Measurements from ENCODE around the gene TRH. TPM values are rescaled to one million over a fixed set of nuclear protein-coding genes. Genes with fewer than 3 reads are reported as not detected.

Gene TRH, protein sequence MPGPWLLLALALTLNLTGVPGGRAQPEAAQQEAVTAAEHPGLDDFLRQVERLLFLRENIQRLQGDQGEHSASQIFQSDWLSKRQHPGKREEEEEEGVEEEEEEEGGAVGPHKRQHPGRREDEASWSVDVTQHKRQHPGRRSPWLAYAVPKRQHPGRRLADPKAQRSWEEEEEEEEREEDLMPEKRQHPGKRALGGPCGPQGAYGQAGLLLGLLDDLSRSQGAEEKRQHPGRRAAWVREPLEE
- total RNA-seq: not detected in 2 replicates

DNA sequence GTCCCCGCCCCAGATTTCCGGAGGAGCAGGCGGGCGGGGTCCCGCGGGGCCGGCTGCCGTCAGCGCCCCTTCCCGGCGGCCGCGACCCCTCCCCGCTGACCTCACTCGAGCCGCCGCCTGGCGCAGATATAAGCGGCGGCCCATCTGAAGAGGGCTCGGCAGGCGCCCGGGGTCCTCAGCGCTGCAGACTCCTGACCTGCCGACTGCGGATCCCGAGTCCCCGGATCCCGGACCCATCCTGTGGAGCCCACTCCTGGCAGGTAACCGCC, at the start of gene TRH:
TRH (plus strand) TSS at position 157 of the 269 bp plus-strand sequence. CDS start 1,097 bp downstream, outside the sequence.
- DNase-seq (ENCODE audit: low read depth): no peak

DNA sequence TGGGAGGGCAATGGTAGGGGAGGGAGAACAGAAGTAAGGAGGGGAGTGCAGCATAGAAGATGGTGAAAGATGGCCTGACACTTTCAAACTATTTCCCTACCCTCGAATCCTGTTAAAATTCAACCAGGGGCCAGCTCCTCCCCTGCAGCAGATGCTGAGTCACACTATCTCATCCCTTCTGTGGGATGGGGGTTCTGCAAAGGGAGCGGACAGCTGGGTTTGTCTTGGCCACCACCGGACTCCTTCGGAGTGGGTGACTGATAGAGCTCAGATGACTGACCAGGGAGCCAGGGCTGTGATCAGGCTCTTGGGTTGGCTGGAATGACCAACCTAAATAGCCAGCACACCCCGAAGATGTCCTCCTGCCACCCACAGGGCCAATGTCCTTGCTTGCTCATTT, 47.4 kb upstream of the TRH start:
- peak; percentile 47 for DNase-seq (ENCODE audit: low read depth)

DNA sequence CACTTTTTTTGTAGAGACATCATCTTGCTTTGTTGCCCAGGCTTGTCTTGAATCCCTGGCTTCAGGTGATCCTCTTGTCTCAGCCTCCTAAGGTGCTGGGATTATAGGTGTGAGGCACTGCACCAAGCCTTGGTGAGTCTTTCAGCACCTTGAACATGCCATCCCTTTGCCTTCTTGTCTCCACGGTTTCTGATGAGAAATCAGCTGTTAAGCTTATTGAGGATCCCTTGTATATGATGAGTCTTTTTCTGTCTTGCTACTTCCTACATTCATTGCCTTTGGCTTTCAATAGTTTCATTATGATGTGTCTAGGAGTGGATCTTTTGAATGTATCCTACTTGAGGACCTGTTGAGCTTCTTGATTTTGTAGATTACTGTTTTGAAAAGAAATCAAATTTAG, 45.1 kb upstream of the TRH start:
- DNase-seq (ENCODE audit: low read depth): no peak

DNA sequence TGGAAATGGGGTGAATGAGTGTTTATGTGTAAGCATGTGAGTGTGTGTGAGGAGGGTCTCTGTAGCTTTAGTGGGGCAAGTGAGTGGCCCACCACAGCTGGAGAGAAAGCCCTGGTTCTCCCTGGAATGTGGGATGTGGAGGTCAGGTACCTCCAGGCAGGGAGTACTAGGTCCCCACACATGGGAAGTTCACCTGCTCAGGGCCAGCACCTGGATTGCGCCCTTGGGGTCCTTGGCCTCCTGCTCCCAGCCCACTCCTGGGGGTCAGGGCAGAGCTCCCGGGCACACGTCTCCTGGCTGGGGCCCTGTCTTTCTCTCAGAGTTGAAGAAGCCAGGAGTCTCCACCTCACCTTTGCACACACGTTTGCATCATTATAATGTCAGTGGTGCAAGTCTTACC, 41.0 kb upstream of the TRH start:
- DNase-seq (ENCODE audit: low read depth): no peak

DNA sequence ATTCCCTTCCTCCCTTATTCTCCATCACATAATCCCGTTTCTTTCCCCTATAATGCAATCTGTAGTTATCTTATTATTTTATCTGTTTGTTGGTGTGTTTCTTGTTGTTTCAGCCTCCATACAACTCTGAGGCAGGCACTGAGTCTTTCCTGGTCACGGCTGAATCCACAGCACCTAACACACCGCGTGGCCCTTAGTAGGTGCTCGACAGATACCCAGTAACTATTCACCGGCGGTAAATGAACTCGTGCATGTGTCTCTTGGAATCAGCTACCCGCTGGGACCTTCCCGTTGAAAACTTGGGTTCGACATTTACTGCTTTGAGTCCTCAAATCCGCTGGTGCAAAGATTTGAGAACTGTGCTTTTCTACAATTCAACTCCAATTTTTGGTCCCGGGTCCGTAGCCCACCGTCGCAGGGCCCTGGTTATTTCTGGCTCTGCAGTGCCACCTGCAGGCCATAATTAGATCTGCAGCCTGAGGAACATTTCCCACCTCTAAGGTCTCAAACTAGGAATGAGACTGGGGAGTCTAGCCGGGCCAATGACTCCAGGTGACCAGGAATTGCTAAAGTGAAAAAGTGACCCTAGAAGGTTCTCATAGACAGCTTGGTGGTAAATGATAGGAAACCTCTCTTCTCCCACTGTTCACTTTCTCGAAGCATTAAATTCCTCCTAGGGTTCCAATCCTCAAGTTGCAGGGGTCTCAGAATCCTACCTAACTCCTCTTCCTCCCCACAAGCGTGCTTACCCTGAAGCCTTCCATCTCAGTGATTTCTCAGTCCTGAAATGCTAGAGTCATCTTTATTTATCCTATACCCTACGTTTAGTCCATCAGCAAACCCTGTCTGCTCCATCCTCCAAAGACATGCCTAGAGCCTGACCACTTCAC, 40.0 kb upstream of the TRH start:
- peak; percentile 6 for DNase-seq (ENCODE audit: low read depth)

DNA sequence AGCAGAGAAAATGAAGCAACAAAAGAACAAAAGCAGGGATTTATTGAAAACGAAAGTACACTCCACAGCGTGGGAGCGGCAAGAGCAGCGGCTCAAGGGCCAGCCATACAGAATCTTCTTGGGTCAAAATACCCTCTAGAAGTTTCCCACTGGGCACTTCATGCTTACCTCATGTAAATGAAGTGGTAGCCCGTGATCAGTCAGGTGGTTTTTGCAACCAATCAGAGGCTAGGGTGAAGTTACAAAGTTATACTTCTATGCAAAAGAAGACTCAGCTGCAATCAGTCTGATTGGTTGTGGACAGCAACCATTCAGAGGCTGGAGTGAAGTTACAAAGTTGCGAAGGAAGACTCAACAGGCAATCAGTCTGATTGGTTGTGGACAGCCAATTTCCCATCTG, 37.8 kb upstream of the TRH start:
- DNase-seq (ENCODE audit: low read depth): peak; percentile 72

DNA sequence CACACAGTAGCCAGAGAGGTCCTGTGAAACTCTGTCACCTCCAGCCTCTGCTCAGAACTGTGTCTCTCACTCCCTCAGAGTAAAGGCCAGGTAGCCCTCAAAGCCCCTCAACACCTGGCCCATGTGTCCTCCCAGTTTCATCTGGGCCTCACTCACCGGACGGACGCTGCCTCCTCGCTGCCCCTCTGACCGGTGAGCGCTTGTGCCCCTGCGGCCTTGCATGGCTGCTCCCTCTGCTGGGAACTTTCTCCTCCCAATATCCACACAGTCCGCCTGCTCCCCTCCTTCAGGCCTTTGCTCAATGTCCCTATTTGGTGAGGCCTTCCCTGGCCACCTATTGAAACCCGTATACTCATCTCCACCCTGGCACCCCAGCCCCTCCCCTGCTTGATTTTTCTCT, 36.8 kb upstream of the TRH start:
- no peak for DNase-seq (ENCODE audit: low read depth)

DNA sequence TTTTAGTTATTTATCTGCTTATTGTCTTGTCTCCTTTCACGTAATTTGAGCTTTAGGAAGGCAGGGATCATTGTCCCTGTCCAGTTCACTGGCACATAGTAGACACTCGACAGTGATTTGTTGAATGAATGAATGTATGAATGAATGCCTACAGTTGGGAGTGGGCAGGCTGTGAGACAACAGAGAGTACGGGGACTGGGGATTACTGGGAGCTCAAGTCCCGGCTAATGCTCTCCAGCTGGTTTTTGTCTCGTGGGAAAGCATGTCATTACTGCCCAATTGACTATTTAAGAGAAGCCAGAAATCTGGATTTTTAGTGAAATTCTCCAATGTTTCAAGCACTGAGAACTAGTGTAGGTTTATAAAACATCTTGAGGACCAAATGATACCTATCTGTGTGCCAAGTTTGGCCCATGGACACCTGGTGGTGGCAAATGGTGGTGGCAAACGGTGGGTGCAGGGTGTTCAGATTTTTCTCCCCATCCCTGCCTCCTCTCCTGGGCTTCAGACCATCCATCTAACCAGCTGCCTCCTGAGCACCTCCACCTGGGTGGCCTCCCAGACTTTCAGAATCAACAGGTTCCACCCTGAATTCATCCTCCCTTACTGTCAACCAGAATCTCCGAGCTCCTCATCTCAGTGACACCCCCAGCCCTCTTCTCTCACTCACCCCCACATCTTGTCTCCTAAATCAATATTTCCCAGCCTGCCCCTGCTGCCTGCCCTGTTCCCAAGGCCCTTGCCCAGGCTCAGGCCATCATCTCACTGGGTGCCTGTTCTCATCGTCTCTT, 36.2 kb upstream of the TRH start:
- DNase-seq (ENCODE audit: low read depth): no peak

DNA sequence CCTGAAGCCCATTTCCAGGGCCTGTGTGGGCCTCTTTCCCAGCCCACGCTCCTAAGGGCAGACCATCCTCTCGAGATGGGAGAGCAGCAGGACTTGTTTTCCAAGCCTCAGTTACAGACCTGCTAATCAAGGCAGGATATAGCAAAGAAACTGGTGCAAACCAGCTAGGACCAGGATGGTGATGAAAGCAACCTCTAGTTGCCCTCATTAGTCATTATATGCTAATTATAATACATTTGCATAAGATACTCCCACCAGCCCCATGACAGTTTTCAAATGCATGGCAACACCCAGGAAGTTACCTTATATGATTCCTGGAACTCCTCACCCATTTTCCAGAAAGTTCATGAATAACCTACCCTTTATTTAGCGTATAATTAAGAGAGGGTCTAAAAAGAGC, 34.4 kb upstream of the TRH start:
- peak; percentile 57 for DNase-seq (ENCODE audit: low read depth)

DNA sequence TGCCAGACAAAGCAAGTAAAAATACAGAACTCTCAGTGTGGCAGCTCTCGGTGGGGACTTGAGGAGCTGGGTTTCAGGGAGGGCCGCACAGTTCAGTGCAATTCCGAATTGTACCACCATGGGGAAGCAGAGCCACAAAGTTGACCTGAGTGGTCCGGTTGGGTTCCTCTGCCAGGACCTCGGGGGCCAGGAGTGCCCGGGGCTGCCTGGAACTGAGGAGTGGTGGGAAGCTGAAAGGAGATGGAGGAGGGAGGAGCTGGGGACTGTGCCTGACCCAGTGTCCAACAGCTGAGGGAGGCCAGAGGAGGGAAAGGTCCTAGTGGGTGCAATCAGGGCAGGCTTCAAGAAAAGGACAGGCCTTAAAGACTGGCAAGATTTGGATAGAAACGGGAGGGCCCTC, 32.2 kb upstream of the TRH start:
- DNase-seq (ENCODE audit: low read depth): peak; percentile 34

DNA sequence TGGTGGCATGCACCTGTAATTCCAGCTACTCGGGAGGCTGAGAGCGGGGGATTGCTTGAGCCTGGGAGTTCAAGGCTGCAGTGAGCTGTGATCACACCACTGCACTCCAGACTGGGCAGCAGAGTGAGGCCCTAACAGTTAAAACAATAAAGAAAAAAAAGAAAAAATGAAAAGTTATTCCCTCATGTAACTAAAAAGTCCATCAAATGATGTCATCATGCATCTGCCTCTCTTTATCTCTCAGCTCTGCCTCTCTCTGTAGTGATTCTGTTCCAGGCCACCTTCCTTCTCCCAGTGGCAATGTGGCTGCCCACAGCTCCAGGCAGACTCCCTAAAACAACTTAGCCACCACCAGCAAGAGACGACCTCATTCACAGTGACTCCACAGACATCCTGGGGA, 31.5 kb upstream of the TRH start:
- DNase-seq (ENCODE audit: low read depth): no peak

DNA sequence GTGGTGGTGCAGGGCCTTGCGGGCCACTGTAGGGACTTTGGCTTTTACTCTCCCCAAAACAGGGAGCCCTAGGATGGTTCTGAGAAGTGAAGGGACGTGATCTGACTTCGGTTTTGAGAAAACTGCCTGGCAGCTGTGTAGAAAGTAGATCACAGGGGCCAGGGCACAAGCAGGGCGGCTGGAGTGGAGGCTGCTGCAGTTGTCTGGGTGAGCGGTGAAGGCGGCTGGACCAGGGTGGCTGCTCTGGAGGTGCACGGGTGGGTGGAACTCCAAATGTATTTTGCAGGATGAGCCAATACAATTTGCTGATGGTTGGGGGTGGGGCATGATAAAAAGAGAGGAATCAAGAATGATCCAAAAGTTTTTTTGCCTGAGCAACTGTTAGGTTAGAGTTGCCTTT, 29.8 kb upstream of the TRH start:
- DNase-seq (ENCODE audit: low read depth): no peak

DNA sequence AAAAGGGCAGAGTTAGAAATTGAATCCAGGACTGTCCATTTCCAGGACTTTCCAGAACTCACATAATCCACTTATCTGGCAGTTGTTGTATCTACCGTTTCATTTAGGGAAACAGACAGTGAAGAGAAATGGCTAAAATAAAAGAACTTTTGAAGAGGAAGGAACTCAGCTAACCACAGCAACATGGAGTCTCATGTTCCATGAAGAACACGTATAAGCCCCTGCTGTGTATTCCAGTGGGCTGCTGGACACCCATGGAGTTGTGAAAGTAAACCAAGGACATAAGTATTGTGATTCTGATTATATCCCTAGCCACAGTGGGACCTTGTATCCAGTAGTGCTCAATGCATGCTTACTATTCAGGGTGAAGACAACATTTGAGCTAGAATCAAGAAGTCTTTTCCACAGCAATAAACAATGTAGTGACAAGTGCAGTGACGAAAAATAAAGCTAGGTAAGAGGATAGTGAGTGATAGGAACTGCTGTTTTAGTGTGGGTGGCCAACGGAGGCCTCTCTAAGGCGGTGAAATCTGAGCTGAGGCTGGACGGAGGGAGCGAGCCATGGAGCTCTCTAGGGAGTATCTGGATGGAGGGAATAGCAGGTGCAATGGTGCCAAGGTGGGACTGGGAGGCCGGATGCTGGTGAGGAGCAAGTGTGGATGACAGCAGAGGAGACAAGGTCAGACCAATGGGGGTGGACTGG, 26.8 kb upstream of the TRH start:
- no peak for DNase-seq (ENCODE audit: low read depth)

DNA sequence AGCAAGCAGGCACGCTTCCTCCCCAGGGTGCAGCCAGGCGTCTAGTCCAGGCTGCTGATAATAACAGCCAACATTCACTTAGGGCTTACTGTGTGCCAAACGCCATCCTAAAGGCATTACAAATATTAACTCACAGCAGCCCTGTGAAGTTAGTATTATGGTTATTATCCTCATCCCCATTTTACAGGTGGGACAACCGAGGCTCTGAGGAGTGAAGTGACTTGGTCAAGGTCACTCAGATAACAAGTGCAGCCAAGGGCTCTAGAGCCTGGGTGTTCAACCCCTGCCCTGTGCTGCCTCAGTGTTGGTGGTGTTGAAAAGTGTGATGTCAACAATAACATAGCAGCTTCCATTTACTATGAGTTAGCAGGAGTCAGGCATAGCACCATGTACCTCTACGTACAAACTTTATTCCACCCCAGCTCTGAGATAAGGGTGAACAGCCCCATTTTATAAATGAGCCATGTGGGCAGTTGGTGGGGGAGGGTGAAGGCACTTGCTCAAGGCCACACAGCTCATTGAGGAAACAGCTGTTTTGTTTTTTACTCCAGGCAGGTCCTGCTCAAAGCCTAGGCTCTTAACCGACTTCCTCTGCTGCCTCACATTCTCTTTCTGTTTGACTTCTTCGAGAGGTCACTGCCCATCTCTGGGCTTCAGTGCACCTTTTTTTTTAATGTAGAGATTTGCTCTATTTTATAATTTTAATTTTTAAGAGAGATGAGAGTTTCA, 24.0 kb upstream of the TRH start:
- DNase-seq (ENCODE audit: low read depth): no peak

DNA sequence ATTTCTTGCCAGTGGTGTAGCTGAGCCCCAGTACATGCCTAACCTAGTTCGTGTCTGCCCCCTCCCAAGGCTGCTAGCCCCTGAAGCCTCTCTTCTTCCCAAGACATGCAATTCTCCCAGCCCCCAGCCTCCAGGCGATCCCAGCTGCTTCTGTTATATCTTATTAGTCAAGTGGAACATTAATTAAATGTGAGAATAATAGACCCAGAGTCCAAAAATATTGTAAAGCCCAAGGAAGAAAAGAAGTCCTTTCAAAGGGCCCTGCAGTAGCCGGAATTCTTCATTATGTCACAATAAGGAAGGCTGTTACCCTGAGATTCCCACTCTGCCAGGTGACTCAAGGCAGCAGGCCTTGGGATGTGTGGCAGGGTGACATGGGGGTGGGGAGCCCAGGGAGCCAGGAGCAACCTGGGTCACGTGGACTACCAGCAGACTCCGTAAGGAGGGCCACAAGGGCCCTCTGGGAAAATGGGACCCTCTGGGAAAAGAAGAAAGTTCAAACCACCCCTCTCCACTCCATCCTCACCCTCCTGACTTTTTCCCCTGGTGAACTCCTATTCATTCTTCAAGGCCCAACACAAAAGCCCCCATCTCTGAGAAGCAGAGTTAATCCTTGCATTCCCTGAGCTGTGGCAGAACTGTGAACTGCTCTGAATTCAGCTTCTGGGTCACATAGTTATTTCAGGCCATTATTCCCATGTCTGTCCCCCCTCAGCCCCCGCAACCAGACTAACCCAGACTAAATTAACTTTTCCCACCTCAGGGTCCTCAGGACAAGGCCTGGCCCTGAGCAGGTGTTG, 21.8 kb upstream of the TRH start:
- DNase-seq (ENCODE audit: low read depth): no peak

DNA sequence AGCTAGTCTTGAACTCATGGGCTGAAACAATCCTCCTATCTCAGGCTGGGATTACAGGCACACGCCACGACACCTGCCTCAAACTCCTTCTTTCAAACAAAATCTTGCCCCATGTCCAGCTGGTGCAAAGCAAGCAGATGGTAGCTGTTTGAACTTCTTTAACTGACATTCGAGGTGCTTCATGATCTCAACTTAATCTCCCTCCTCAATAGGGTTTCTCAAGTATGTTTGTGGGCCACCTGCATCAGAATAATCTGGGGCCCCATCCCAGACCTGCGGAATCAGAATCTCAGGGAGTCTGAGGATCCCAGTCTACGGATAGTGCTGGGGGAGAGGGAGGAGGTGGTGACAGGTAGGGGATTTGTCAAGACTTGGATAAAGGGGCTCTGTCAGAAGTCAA, 20.9 kb upstream of the TRH start:
- no peak for DNase-seq (ENCODE audit: low read depth)

DNA sequence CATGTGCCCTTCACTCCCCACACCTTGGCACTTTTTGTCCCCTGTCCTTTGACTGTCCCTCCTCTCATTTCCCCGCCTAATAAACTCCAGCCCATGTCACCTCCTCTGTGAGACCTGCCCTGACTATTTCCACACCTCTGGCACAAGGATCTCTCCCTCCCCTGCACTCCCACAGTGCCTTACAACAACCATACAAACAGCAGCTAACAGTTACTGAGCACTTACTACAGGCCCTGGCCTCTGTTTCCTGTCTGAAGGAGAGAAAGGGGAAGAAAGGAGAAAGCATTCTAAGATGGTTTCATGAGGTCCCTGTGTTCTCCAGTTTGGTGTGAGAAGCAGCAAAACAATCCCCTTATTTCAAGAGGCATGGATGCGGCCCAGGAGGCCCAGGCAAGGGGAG, 20.0 kb upstream of the TRH start:
- no peak for DNase-seq (ENCODE audit: low read depth)

DNA sequence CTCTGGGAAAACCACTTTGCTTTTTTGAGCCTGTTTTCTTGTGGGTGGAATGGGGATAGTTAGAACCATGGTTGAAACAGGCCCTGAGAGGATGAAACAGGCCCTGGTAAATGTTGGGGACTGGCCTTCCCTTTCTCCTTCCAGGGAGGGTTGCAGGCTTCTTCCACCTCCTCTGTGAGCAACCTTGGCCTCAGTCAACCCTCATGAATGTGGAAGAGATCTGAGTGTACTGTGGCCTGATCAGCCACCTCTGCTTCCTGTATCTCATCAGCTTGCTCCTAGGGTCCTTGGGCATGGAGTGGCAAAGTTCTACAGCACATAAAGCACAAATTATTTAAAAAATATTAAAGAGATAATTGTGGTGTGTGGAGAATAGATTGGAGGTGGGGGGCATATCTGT, 17.6 kb upstream of the TRH start:
- DNase-seq (ENCODE audit: low read depth): no peak

DNA sequence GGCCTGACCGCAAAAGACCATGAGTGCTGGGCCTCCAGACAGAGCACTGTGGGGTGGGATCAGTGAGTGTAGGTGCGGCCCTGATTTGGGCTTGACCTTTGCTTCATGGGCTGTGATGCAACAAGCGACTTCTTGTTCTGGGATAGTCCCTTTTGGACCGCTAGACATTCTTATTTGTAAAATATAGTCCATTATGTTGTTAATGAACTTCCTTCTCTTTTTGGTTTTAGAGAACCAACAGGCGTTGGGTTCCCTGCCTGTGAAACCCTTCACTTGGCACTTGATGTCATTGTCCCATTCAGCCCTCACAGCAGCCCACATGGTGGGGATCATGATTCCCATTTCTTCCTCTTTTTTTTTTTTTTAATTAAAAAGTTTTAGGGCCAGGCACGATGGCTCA, 15.8 kb upstream of the TRH start:
- DNase-seq (ENCODE audit: low read depth): no peak

DNA sequence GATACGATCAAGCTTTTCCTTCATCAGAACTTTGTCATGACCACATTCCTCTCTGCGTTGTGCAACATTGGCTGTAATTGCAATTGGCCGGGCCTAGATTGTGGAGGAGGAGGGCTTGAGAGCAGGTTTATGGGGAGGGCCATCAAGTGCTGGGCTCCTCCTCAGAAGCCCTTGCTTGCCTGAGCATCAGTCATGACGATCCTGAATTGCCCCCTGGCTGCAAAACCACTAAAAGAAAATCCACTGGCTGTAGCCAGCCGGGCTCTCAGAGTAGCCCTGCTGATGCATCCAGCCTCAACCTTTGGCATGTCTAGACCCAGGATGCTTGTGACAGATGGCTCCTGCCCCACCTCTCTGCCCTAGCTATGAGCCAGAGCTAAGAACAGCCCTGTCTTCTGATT, 13.4 kb upstream of the TRH start:
- no peak for DNase-seq (ENCODE audit: low read depth)

DNA sequence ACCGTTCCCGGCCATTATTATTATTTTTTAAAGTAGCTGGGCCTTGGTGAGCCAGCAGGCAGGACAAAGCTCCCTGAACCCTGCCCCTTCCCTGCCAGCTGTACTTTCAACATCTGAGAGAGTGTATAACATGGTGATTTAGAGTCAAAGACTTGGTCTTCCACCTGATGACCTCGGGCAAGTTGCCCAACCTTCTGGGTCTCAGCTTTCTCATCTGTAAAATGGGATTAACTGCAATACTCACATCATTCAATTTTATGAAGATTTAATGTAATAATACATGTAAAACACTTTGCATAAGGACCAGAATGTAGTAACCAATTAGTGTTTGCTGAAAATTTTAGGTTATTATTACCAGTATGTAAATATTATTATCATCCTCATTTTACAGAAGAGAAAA, 11.9 kb upstream of the TRH start:
- DNase-seq (ENCODE audit: low read depth): no peak
